HS-27A (cell line): ENCODE data around the gene SLIT3.

Experiments used
- DNase-seq: peaks from one replicate; pipeline ENCODE4 v3.0.0-alpha.2; 2012; ENCODE audit warnings: low read depth, missing footprints

Gene SLIT3

DNA sequence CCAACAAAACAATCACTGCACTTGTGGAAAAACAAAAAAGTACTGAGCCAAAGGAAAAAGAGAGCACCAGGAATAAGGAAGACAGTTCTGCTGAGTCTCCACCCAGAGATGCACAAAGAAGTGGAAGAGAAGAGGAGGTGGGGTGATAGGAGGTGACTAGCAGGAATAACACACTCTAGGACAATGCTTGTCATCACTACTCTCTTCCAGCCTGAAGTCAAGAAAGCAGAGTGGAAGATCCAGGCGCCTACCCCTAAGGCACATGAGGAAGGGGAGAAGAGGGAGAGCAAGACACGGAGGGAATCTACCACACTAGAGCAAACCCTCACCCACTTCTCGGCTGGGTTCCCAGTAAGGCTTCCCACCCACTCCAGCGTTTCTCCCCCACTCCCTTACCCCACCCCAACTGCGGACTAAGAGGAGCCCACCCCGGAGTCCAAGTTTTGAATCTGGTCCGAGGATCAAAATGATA lies 1.7 kb downstream of the SLIT3 start:
- no peak for DNase-seq

DNA sequence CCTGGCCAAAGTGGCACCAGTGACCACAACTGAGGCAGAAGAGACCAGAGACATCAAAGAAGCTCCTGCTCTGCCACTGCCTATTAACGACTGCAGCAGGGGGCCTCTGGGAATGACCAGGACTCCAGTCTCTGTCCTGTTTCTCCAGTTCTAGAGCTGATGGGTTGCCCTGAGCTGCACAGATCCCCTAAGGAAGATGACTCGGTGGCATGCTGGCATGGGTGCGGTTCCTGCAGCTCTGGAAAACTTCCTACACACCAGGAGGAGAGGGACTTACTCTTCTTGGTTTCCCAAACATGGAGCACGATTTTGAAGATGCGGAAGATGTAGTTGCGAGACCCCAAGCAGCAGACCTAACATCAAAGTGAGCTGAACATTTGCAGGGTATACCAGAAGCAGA lies 2.7 kb downstream of the SLIT3 start:
- DNase-seq = no peak

DNA sequence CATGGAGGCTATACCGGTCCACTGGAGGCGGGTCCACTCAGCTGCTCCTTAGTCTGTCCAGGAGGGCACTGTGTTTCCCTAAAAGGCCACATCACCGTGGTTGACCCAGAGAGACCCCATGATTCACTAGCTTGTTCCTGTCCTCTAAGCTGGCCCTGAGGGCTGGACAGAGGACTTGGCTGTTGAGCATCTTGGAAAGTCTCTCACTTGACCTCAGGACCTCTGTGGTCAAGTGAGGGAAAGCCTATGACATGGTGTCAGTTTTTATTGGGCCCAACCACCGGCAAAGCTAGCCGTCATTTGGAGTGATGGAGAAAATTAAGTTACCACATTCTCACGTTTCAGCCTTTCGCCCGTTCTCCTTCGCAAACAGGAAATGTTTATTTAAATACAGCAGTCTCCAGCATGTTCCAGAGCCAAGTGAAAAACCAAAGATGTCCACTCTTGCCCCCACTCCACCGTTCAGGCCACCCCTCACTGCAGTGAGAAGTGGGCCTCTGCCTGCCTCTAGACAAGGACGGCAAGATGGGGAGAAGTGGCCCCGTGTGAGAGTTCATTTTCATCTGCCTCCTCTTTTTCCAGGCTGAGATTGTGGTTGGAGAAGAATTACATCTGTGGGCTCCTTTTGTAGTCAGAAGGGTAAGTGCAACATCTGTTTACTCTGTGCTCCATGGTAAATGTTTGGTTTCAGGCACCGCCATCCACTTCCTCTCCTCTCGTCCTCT lies 4.4 kb downstream of the SLIT3 start:
- DNase-seq = no peak

DNA sequence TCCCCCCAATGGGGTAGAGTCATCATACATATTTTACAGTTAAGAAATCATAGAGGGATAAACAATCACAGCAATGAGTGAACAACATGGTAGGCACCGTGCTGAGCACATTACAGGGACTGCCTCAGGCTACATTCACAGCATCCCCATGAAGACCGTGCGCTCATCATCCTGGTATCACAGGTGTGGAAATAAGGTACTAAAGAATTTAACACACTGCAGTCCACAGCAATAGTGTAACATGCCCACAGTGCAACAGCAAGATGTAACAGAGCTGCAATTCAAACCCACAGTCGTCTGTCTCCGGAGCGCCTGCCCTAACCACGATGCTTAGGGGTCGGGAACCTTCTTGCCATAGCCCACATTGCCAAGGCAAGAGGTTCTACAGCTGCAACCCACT lies 5.6 kb downstream of the SLIT3 start:
- no peak for DNase-seq

DNA sequence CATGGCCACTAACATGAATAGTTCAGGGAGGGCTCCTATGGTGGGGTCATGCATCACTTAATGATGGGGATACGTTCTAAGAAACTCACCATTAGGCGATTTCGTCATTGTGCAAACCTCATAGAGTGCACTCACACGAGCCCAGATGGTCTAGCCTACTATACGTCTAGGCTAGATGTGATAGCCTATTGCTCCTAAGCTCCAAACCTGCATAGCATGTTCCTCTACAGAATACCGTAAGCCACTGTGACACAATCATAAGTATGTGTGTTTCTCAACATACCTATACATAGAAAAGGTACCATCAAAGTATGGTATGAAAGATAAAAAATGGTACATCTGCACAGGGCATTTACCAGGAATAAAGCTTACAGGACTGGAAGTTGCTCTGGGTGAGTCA lies 6.3 kb downstream of the SLIT3 start:
- no peak for DNase-seq

DNA sequence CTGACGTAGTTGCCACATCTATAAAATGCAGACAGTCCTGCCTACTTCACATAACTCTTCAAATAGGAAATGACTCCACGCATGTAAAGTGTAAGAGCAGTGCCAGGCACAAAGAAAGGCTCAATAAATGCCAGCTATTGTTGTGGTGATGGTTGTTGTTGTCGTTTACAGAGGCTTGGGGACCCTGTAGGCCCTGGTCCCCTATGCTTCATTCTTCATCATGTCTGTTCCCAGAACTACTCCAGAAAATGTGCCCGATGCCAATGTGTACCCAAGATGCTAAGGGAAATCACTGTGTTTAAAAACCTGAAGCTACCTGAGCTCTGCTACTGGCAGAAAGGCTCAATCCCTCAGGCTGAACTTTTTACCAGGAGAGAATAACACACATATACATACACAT lies 9.1 kb downstream of the SLIT3 start:
- no peak for DNase-seq

DNA sequence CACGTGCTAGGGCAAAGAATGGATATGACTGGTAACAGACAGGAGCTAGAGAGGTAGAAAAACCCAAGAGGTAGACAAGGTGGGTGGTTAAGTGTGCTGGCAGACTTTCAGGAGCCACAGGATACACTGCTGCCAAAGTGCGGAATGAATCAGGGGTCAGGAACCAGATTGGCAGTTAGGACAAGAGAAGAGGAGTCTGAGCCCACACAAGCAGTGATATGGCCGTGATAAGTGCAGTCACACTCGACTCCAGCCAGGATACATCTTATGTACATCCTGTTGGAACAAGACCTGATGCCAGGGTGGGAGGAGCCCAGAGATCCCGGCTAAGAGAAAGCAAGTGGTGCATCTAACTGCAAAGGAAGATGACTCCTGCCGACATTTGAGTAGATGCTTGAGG lies 10.0 kb downstream of the SLIT3 start:
- no peak for DNase-seq

DNA sequence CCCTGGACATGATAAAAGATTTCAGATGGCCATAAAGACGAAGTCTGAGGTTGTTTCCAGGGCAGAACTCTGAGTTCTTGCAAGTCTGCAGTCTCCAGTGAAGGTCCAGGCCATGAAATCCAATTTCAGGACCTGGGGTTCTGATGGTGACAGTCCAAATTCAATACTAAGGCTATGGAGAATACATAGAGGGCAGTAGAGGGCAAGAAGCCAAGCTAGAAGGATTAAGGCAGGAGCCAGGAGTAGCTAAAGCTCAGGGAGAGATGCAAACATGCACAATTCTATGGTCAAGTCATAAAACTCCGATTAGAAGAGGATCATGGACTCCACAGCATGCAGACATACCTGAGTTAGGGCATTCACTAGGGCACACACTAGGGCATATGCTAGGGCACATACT lies 11.4 kb downstream of the SLIT3 start:
- no peak for DNase-seq

DNA sequence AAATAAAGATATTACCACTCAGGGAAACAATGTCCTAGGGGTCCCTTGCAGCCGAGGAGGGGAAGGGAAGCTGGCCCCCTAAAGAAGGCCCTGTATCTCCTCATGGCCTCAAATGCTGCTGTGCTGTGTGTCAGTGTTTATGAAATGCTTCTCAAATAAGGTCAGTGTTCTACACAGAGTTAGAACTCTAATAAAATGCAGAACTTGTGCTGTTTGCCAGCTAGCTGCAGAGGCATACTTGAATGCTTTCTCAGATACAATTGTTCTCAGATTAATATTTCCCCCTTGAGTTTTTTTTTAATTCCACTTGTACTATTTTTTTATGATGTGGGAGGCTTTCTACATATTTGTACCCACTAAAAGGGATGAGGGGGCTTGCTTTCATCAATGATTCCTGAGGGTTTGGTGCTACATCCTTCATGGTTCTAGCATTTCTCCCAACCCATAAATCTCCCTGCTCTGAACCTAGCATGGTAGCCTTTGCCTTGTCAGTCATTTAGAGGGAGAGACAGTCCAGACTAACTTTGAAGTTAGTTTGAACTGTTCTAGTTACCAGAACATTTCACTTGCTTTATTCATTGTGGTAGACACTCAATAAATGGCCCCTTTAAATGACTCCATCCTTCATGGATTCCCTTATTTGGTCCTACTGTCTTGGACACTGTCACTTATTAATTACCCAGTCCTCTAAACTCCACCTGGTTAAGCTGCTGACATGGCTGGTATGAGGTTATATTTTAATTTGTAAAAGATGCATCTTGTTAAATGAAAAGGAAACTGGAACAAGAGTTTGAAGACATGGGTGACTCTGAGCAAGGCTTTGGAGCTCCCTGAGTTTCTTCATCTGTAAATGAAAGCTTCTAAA lies 12.6 kb downstream of the SLIT3 start:
- no peak for DNase-seq

DNA sequence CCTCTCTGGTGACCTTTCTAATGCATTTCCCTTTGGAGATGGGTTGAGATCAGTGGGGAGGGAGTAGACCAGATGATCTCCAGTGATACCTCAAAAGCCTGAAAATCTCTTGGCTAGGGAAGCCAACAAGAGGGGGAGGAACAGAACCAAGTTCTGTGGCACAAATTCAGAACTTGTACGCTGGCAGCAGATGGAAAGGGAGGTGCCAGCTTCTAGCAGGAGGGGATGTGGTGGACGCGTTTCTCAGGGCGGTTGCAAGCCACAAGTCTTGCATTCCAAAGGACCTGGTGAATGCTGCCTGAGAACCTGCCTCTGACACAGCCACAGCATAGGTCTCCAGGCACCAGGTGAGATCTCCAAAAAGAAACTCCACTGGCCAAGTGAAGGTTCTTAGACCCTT lies 13.4 kb downstream of the SLIT3 start:
- DNase-seq = no peak

DNA sequence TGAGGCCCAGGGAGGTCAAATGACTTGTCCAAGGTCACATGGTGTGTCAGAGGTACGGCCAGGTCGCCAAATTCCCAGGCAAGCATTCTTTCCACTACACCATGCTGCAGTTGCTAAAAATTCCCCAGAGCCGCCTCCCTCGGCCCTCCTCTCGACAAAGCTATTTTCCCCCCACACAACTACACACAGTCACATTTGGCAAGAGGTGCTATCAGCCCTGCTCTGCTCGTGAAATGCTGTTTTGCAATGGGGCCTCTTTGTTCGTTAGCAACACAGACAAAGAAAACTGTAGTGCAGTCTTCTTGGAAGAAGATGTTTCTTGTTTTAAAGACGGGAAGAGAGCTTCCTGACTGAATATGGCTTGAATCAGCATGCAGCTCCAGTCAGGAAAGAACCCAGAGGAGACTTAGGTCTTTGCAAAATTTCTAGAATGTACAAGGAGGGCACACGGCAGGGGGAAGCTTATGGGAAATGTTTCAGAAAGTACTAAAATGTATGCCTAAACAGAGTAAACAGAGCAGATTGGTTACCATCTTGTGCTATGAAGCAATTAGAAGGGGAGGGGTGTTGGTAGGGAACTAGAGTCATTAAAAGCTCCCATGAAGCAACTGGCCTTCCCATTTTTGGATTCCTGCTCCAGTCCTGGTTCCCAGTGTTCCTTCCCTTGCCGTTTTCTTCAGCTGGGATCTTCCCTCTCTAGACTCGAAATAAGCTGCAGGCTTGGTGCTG lies 14.2 kb downstream of the SLIT3 start:
- DNase-seq = no peak

DNA sequence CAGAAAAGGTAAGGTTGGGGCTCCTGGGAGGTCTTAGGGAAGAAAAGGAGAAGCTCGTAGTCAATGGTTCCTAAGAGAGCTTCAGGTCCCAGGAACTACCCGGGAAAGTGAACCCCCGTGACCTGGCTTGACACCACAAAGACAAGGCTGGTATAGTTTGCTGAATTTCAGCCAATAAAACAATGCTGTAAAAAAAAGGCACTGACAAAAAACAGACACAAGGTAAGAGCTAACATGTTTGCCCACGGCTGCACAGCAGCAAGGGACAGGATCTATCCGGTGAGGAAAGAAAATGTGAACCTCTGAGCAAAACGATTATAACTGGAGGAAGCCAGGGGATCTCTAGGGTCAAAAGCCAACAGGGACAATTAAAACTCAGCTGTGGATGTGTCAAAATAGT lies 17.1 kb downstream of the SLIT3 start:
- no peak for DNase-seq

DNA sequence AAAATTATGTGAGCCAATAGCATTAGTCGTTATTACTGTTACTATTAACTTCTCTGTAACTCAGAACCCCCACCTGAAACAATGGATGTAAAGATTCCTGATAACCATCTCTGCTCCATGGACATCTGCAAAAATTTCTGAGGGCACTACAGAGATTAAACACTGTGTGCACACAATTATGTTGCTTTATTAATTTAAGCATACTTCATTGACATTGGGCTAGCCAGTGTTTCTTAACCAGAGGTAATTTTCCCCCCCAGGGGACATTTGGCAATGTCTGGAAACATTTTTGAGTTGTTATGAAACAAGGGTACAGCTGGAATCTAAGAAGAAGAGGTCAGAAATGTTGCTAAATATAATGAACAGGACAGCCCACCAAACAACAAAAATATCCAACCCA lies 19.3 kb downstream of the SLIT3 start:
- DNase-seq = no peak

DNA sequence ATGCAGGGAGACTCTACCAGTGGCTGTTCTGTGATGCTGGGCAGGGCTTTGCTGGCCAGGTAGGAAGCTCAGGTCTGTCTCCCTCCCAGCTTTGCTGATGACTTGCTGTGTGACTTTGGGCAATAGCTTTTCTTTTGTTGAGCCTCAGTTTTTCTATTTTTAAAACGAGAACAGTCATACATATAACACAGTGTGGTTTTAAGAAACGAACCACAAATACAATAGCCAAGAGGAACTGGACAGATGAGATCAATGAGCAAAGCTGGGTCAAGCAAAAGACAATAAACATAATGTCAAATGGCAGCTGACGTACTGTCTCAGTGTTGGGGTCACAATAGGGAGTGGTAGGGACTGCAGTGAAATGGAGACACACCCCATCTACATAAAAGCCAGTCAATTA lies 20.2 kb downstream of the SLIT3 start:
- DNase-seq = no peak

DNA sequence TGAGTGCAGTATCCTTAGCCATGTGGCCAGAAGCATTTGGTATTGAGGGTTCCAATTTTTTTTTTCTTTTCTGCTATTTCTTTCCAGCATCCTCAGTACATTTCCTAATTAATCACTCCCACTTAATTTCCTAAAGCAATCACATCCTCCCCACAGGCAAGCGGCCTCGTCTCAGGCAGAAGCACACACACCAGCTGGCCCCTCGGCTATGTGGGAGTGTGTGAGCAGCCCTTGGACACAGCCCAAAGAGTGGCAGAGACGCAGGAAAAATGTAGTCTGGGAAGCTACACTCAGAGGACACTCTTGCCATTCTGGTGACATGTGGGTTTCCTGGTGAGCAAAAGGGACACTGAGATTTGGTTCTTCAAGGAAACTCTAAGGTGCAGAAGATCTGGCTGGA lies 20.7 kb downstream of the SLIT3 start:
- DNase-seq = no peak

DNA sequence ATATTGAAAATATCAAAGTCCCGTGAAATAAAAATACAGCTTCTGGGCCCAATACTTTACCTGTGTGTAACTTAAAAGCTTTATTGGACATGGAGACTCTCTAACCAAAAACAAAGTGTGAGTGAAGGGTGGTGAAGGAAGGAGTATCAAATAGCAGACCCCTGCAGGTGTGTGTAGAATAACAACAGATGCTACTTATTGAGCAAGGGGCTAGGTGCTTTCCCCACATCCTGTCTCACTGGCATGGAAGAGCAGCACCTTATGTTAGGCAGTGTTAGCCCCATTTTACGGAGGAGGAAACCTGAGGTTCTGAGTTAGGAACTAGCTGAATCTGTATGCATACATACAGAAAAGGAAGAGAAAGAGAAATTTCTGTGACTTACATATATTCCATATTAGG lies 21.8 kb downstream of the SLIT3 start:
- no peak for DNase-seq

DNA sequence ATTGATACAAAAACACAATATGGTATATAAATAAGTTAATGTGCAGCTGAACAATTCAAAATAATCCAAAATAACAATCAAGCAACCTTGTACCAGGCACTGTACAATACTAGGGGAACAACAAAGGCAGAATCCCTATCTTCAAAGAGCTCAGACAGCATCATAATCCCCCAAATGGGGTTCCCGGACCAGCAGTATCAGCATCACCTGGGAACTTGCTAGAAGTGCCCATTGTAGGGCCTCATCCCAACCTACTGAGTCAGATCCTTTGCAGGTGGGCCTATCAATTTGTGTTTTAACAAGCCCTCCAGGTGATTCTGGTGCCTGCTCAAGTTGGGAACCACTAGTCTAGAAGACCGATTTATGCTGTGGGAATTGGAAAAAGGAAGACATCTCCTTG lies 27.1 kb downstream of the SLIT3 start:
- no peak for DNase-seq

DNA sequence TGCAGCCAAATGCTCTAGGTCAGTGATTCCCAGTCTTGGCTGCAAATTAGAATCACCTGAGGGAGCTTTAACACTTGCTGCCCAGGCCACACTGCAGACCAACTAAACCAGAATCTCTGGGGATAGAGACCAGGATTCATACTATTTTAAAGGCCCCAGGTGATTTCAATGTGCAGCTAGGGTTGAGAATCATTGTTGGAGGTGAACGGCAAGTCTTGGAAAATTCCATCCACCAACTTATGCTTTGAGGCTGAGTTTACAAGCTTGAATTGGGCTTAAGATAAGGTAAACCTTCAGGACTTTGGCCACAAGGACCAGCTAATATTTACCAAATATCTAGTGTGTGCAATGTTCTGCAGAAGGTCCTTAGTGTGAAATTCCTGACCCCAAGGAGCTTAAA lies 27.5 kb downstream of the SLIT3 start:
- DNase-seq = no peak

DNA sequence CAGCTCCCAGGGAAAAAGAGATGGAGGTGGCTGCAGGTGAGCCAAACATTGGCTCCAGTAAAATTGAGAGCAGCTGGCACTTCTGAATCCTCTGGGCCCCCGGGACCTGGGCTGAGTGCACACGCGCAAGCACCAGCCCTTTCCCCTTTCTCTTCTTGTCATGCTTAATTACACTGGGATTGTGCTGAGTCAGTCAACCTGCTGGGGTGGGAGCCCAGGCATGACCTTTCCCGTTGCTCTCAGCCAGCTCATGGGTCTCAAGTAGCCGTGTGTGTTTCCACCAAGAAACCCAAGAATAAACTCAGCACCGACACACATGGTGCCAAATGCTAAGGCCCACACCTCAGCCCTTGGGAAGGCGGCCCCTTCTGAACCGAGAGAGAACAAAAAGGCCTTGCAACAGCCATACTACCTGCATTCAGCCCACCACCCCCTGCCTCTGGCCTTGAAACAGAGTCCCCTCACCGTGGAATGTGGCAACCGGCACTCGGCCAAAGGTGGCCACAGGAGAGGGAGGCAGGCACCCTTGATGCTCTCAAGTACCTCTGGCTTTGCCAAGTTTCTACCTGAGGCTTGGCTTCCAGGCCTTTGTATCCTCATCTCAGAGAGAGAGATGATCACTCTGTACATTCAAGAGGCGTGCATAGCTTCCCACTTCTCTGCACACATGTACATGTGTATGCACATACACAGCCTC lies 28.1 kb downstream of the SLIT3 start:
- no peak for DNase-seq

DNA sequence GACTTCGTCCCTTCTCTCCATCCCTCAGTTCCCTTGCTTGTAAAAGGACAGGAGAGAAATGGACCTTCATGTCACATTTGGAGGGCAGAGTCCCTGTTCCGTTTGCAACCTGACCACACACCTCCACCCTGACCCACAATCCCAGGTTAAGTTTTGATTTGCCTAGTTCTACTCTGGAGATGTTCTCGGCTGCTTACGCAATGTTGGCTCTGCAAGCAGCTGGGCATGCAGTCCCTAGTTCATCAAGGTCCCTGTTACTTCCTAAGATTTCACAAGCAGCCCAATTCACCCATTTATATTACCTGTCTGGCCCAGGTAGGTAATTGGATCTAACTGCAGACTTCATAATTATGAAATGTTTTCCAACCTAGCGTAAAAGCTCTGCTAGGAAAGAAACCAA lies 28.8 kb downstream of the SLIT3 start:
- DNase-seq = no peak

DNA sequence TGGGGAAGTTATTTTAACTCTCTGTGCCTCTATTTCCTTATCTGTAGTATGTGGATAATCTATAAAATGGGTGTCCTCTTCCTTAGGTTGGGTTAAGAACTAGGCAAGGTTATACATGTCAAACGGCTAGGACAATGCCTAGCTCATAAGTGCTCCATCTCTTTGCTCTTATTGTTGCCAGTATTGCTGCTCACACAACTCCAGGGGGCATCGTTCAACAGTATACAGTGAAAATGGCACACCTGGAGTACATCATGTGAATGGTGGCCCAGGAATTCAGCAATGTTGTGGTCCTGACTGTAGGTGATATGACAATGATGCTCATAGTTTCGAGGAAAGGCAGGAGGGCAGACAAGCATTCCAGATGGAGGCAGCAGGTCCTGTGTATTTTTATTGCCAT lies 30.1 kb downstream of the SLIT3 start:
- DNase-seq = no peak

DNA sequence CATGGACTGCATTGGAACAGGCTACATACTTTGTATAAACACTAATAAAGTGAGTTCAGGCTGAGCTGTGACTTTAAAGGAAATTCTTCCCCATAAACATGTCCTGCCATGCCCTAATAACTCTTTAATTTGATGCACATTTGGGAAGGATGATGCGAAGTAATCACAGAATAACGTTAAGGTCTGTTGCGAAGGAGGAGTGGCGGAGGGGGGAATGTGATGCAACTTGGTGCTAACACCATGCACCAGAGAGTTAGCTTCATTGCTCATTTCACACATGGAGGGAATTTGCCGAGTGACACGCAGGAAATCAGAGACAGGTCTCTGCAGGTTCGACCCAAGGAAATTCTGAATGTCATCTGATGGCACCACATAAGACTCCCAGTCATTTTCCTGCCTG lies 32.9 kb downstream of the SLIT3 start:
- DNase-seq = no peak
